SK-N-SH treated with all-trans-retinoic acid at 6 μM for 48 hours (cell line): ENCODE results near the gene C7orf25.
"Not testable (repeated sequence)": the region's sequence is repeated elsewhere in the genome, so short reads cannot be mapped to it uniquely, and the experiment has no call there.

Experiments
- ATAC-seq: fragments of 200-7000 bp; cut with Tn5 transposase; 3 replicates; pipeline ENCODE4 v1.9.1; 2020; ENCODE audit warnings: mild to moderate bottlenecking, moderate library complexity
- ARNTL ChIP-seq: fragments of 450-650 bp; formaldehyde crosslinking; IDR thresholded peaks from 2 replicates; pipeline ENCODE4 v1.5.0; 2020; ENCODE audit warnings: low read depth, mild to moderate bottlenecking, moderate library complexity, borderline replicate concordance
- CREB5 ChIP-seq: fragments of 250-450 bp; sonication (Bioruptor Pico); IDR thresholded peaks from 2 replicates; pipeline ENCODE4 v1.5.1; 2020; ENCODE audit warnings: low read depth, mild to moderate bottlenecking, moderate library complexity
- CSDC2 ChIP-seq: fragments of 250-450 bp; sonication (Bioruptor Pico); IDR thresholded peaks from 2 replicates; pipeline ENCODE4 v1.5.0; 2020; ENCODE audit warnings: mild to moderate bottlenecking, moderate library complexity
- CSRNP3 ChIP-seq: fragments of 250-450 bp; sonication (Bioruptor Pico); IDR thresholded peaks from 2 replicates; pipeline ENCODE4 v1.5.1; 2021; ENCODE audit warnings: mild to moderate bottlenecking, moderate library complexity
- ESRRG ChIP-seq: fragments of 250-450 bp; sonication (Bioruptor Pico); IDR thresholded peaks from 2 replicates; pipeline ENCODE4 v1.6.1; 2021; ENCODE audit warnings: mild to moderate bottlenecking
- GLIS3 ChIP-seq: fragments of 250-450 bp; sonication (Bioruptor Pico); IDR thresholded peaks from 2 replicates; pipeline ENCODE4 v1.5.0; 2020; ENCODE audit warnings: mild to moderate bottlenecking, moderate library complexity
- ISL1 ChIP-seq: fragments of 250-450 bp; sonication (Bioruptor Pico); IDR thresholded peaks from 2 replicates; pipeline ENCODE4 v2.1.2; 2022; ENCODE audit warnings: mild to moderate bottlenecking, moderate library complexity
- OSR1 ChIP-seq: fragments of 250-450 bp; sonication (Bioruptor Pico); IDR thresholded peaks from 2 replicates; pipeline ENCODE4 v1.8.0; 2022; ENCODE audit warnings: moderate library complexity, mild to moderate bottlenecking, inconsistent platforms
- PATZ1 ChIP-seq: fragments of 250-450 bp; sonication (Bioruptor Pico); IDR thresholded peaks from 2 replicates; pipeline ENCODE4 v1.8.0; 2020; ENCODE audit warnings: mild to moderate bottlenecking, moderate library complexity, borderline replicate concordance
- POU6F1 ChIP-seq: fragments of 250-450 bp; sonication (Bioruptor Pico); IDR thresholded peaks from 2 replicates; pipeline ENCODE4 v1.8.0; 2021; ENCODE audit warnings: low read depth, mild to moderate bottlenecking, moderate library complexity, borderline replicate concordance
- RARB ChIP-seq: fragments of 250-450 bp; sonication (Bioruptor Pico); IDR thresholded peaks from 2 replicates; pipeline ENCODE4 v1.8.0; 2021; ENCODE audit warnings: mild to moderate bottlenecking, moderate library complexity
- SNAI2 ChIP-seq: fragments of 250-450 bp; sonication (Bioruptor Pico); IDR thresholded peaks from 2 replicates; pipeline ENCODE4 v1.5.0; 2020; ENCODE audit warnings: mild to moderate bottlenecking, moderate library complexity
- TCF4 ChIP-seq: fragments of 250-450 bp; sonication (Bioruptor Pico); IDR thresholded peaks from 2 replicates; pipeline ENCODE4 v1.8.0; 2021; ENCODE audit warnings: mild to moderate bottlenecking, moderate library complexity, borderline replicate concordance
- TOX ChIP-seq: fragments of 250-450 bp; sonication (Bioruptor Pico); IDR thresholded peaks from 2 replicates; pipeline ENCODE4 v1.8.0; 2021; ENCODE audit warnings: mild to moderate bottlenecking, moderate library complexity, borderline replicate concordance
- TSHZ2 ChIP-seq: fragments of 250-450 bp; sonication (Bioruptor Pico); IDR thresholded peaks from 2 replicates; pipeline ENCODE4 v1.5.0; 2020; ENCODE audit warnings: mild to moderate bottlenecking, moderate library complexity
- ZC3H10 ChIP-seq: fragments of 250-450 bp; sonication (Bioruptor Pico); IDR thresholded peaks from 2 replicates; pipeline ENCODE4 v1.5.1; 2021; ENCODE audit warnings: mild to moderate bottlenecking, moderate library complexity
- ZFP3 ChIP-seq: fragments of 250-450 bp; sonication (Bioruptor Pico); IDR thresholded peaks from 2 replicates; pipeline ENCODE4 v1.5.0; 2020; ENCODE audit warnings: mild to moderate bottlenecking, moderate library complexity
- ZFP30 ChIP-seq: fragments of 450-650 bp; formaldehyde crosslinking; IDR thresholded peaks from 2 replicates; pipeline ENCODE4 v1.5.0; 2022; ENCODE audit warnings: mild to moderate bottlenecking, moderate library complexity
- ZNF565 ChIP-seq: fragments of 450-650 bp; formaldehyde crosslinking; conservative IDR thresholded peaks from 2 replicates; pipeline ENCODE4 v1.5.0; 2020; ENCODE audit warnings: low read depth, mild to moderate bottlenecking, moderate library complexity
- ZNF70 ChIP-seq: fragments of 450-650 bp; formaldehyde crosslinking; IDR thresholded peaks from 2 replicates; pipeline ENCODE4 v1.5.0; 2020; ENCODE audit warnings: mild to moderate bottlenecking, moderate library complexity

C7orf25 gene

GRCh38 chr7:42886129-42886528 is 25.7 kb downstream of the C7orf25 start:
- ATAC-seq = no peak
- no peak for TF ChIP-seq SNAI2 (CRISPR knock-in tag)
- TF ChIP-seq ZNF70 (CRISPR knock-in tag) = no peak
- no peak for TF ChIP-seq PATZ1 (CRISPR knock-in tag)
- no peak for TF ChIP-seq CREB5 (CRISPR knock-in tag)
- TF ChIP-seq TCF4 (CRISPR knock-in tag) = no peak
- no peak for TF ChIP-seq ZNF565

GRCh38 chr7:42885183-42885582 is 26.7 kb downstream of the C7orf25 start:
- ATAC-seq = not testable (repeated sequence)

- TF ChIP-seq GLIS3 (CRISPR knock-in tag) (no peak), ISL1 (CRISPR knock-in tag) (no peak), ARNTL (no peak), TSHZ2 (no peak), POU6F1 (CRISPR knock-in tag) (no peak), ZC3H10 (no peak), ESRRG (CRISPR knock-in tag) (no peak)
- no peak for ATAC-seq
Measured at GRCh38 chr7:42883950-42884349, 27.9 kb downstream of the C7orf25 start.

GRCh38 chr7:42880392-42880791 is 31.5 kb downstream of the C7orf25 start:
- TF ChIP-seq TOX (CRISPR knock-in tag) = no peak
- no peak for TF ChIP-seq ZC3H10
- TF ChIP-seq TSHZ2 = no peak
- TF ChIP-seq GLIS3 (CRISPR knock-in tag) = no peak
- TF ChIP-seq ZFP30 (CRISPR knock-in tag) = no peak
- no peak for TF ChIP-seq RARB (CRISPR knock-in tag)
- TF ChIP-seq CSDC2 (CRISPR knock-in tag) = no peak
- no peak for TF ChIP-seq CSRNP3 (CRISPR knock-in tag)
- no peak for TF ChIP-seq ZFP3
- TF ChIP-seq TCF4 (CRISPR knock-in tag) = no peak
- TF ChIP-seq PATZ1 (CRISPR knock-in tag) = no peak
- no peak for TF ChIP-seq SNAI2 (CRISPR knock-in tag)
- no peak for TF ChIP-seq CREB5 (CRISPR knock-in tag)
- TF ChIP-seq OSR1 = no peak
- TF ChIP-seq ESRRG (CRISPR knock-in tag) = no peak
- TF ChIP-seq ZNF70 (CRISPR knock-in tag) = no peak
- ATAC-seq = no peak
